Hematopoietic multipotent progenitor cell treated with erythropoietin and hydrocortisone succinate and interleukin-3 and kit ligand, for 4 days (in vitro differentiated cells): ENCODE data around the gene BTD.

Experiments used
- DNase-seq: peaks from one replicate; pipeline ENCODE4 v3.0.0-alpha.2; 2015

The BTD gene

DNA sequence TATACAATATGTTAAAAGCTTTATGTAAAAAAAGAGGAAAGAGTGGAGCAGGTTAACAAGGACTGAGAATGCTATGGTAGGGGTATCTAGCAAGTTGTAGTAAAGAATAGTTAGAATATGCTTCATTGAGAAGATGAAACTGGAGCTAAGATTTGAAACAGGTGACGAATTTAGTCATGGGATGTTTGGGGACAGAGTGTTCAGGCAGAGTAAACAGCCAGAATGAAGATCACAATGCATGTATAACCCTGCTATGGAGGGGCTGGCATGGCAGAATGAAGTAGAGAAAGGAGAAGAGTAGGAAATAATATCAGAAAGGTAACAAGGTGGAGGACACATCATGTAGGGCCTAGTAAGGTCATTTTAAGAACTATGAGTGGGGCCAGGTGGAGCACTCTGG, 72.0 kb downstream of the BTD start:
- no peak for DNase-seq

DNA sequence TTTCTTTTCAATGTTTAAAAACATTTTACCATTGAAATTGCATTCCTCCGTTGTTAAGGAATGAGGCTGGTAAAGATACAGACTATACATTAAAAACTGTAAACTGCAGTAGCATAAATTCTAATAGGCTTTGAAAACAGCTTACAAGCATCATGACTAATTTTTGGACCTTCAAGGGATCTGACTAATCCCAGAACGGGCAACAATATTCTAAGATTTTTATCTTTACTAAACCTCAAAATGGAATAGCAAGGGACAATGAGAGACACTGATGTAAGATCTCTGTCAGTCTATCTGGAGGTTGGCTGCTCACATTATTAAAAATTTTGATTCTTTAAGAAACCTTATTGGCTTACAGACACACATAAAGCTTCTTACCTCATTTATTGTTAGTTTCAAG, 74.7 kb downstream of the BTD start:
- DNase-seq = no peak

DNA sequence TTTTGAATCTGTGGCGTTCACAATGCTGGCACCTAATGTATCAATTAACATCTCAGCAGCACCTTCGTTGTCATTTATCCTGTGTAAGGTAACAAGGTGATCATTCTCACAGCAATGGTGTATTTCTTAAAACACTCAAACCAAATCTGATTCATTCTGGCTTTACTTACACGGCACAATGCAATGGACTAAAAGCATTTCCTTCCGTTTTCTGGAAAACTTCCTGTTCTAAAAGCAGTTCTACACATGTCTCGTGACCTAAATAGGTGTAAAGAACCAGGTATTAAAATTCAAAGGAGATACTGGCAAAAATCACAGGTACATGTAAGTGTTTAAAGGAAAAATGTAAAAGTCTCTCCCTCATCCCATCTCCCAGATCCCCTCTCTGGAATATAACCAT, 77.8 kb downstream of the BTD start:
- no peak for DNase-seq

DNA sequence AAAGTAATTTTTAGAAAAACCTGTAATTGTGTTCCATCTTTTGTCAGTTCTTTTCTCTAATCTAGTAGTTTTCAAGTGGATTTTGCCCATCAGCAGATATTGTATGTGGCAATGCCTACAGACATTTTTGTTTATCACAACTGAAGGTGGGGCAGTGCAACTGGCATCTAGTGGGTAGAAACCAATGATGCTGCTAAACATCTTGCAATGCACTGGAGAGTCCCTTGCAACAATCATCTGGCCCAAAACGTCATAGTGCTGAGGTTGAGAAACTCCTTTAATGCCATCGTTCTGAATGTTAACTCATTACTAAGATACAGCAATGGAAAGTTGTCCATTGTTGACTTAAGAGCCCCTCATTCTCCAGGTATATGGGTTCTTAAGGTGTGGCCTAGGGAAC, 80.1 kb downstream of the BTD start:
- no peak for DNase-seq

DNA sequence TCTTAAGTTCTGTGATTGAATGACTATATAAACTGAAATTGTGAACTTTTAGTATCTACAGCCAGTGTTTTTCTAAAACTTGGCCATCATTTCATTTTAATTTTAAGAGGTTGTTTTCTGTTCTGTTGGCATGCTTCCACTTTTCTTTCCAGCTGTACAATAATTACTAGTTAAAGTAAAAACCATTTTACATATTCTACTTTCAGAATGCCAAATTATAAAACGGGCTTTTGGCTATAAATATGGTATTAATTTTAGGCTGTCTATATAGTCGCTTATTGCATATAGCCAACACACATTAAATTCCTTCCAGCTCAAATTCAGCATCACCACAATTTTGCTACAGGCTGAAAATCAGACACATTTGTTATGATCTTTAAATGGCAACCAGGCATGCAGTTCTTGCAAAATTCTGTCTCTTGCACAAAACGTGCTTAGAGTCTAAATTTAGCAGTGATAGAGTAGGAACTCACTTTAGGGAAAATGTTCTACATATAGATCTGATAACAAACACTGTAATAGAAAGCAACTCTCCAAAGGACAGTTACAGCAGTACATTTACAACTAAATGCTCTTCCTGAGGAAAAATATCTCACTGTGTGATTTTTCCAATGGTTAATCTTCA, 81.1 kb downstream of the BTD start:
- DNase-seq = peak; percentile 50

DNA sequence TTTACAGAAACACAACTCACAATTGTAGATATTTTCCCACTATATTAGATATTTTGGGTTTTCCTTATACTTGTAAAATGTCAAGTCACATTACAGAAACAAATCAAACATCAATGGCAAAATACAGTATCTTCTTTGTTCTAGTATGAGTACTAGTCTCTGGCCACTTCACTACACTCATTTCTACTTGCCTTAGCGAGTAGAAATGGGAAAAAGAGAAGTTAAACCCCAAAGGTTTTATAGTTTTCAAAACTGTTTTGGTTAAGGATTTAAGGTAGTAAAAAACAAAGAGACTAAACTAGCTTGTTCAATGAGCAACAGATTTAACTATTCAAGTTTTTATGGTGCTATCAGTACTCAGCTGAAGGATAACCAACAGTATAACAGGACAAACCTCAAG, 81.7 kb downstream of the BTD start:
- DNase-seq = no peak

DNA sequence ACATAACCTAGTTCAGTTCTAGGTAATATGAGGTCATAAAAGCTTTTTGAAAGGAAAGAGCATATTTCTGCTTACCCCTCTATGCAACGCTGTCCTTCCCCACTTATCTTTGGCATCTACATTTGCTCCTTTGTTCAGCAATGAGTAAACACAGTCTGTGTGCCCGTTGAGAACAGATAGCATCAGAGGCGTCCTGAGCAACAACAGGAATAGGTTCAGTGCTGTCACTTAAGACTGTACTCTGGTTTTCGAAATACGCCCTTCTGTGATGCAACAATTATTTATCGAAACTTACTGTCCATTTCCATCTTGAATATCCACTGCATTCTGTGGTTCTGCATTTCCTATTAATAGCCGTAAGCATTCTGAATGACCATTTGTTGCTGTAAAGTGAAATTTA, 84.4 kb downstream of the BTD start:
- peak; percentile 70 for DNase-seq

DNA sequence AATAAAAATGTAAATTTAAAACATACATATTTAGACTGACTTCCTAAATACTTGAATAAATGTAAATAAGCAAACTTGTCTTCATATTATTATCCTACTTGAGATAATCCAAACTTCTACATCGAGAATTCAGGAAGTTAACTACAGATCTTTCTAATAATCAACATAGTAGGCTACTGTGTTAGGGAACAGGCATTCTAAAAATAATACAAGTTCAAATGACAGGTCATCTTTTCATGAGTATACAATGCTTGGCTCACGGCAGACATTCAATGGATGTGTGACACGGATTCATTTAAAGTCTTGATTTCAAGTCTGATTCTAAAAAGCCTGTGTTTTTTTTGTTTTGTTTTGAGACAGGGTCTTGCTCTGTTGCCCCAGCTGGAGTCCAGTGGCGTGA, 88.7 kb downstream of the BTD start:
- no peak for DNase-seq

DNA sequence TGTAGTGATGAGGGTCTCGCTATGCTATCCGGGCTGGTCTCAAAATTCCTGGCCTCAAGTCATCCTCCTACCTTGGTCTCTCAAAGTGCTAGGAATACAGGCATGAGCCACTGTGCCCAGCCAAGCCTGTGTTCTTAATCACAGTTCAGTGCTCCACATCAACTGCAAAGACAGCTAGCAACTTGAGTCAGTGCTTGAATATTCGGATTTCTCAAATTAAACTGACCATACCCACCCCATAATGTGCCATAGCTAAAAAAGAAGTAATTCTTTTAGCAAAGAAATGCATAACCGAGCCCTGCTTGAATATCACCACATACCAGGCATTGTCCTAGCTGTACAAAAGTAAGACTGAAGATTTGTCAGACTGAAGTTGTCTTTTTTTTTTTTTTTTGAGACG, 89.2 kb downstream of the BTD start:
- DNase-seq = no peak

DNA sequence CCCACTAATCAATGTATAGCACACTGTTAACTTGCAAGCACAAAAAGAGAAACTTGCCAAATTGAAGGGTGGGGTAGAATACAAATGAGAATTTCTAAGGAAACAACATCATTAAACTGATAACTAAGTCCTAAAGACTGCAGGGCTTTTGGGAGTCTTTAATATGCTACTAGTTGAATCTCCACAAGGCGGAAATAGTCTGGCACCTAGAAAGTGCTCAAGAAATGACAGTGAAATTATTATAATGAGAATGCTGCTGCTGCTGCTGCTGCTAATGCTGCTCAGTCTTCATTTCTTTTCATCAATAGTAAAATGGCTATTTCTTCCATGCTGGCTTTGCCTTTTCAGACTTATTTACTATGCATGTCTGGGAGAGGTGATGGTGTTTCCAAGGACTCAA, 91.8 kb downstream of the BTD start:
- DNase-seq = peak; percentile 52

DNA sequence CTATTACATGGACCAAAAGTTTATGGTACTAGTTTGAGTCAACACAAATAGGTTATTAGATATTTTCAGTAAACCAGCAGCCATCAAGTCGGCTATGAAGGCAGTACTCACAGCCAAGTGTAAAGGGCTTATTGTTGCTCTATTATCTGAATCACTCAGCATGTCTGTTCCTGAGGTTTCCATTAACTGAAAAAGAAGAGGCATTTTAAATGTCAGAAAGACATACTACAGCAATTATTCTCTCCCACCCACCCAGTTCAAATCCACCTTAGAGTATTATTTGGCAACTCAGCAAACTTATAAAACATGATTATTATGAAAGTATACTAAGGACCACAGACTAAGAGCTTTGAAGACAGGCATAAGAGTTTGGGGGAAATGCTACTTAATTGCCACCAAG, 93.1 kb downstream of the BTD start:
- DNase-seq = no peak
